Retinal pigment epithelial cell (primary cell): Measurements from ENCODE around the gene BEND3.

ENCODE experiments used
- DNase-seq: peaks from one replicate; pipeline ENCODE4 v3.0.0-alpha.2; 2010; ENCODE audit warnings: low read depth
- H3K4me3 ChIP-seq: 2 replicates; pipeline ENCODE4 v1.5.1; 2011; ENCODE audit warnings: mild to moderate bottlenecking, low read length, control low read depth, moderate library complexity
- TF ChIP-seq, protein P1 (sequence below): conservative IDR thresholded peaks from 2 replicates; pipeline ENCODE4 v1.5.1; 2011; ENCODE audit warnings: low read depth, low read length, control low read depth, inconsistent platforms

BEND3 gene

DNA sequence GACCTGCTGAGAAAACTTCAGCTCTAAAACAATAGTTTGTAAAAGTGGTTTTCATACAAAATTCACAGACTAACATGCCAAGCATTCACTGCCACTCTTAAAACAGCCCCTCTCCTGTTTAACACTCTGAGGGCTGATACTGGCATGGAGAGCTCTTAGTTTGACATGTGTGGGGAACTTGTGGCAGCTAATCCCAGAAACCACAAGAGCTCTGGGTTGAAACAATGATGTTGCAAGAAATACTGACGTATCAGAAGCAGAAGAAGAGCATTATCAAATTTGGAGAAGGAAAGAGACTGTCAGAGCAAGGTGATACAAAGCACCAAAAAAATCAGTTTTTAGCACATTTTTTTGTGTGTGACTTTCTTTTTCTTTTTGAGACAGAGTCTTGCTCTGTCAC lies 5.1 kb downstream of the BEND3 start:
- no peak overlapping the region for H3K4me3 ChIP-seq
- peak; percentile 78 for DNase-seq
- TF ChIP-seq, protein P1, sequence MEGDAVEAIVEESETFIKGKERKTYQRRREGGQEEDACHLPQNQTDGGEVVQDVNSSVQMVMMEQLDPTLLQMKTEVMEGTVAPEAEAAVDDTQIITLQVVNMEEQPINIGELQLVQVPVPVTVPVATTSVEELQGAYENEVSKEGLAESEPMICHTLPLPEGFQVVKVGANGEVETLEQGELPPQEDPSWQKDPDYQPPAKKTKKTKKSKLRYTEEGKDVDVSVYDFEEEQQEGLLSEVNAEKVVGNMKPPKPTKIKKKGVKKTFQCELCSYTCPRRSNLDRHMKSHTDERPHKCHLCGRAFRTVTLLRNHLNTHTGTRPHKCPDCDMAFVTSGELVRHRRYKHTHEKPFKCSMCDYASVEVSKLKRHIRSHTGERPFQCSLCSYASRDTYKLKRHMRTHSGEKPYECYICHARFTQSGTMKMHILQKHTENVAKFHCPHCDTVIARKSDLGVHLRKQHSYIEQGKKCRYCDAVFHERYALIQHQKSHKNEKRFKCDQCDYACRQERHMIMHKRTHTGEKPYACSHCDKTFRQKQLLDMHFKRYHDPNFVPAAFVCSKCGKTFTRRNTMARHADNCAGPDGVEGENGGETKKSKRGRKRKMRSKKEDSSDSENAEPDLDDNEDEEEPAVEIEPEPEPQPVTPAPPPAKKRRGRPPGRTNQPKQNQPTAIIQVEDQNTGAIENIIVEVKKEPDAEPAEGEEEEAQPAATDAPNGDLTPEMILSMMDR = no peak

DNA sequence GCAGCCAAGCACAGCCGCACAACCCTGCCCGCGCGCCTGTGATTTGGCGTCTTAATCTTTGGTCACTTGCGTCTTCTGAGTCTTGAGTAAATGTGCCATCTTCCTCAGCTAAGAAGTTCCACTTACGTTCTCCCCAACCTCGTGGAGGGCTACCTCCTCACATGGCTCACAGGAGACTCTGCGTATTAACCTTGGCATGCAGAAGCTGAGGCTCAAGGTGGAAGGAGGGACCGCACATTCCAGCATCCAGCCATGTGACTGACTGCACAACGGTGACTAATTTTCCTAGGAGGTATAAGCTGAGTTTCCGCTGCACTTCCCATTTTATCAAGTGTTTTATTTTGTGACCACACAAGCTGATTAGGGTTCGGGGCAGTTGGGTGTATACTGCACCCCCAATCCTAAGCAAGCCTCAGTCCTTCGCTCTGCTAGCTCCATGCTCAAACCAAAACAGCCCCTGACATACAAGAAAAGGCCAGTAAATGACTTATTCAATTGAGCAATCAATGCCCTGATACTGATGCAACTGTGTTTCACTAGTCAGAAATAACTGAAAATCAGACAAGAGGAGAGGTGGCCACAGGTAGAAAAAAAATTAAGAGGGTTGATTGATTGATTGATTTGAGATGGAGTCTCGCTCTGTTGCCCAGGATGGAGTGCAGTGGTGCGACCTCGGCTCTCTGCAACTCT lies 7.0 kb downstream of the BEND3 start:
- peak; percentile 99 for DNase-seq

DNA sequence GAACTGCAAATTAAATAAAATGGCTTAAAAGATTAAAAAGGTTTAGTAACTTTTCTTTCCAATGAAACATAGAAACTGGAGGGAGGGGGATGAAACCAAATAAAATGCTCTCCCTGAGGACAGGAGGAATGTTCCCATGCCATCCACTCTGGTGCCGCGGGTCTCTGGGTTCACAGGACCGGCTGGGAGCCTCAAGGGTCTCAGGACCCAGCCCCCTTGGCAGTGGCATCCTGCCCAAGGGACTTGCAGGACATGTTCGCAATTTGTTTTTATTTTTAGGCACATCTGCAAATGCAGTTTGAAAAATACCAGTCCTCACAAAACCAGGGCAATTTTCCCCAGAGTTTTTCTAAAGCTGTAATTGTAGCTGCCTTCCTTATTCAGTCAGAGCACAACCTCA lies 7.5 kb downstream of the BEND3 start:
- no peak for DNase-seq
- TF ChIP-seq, protein P1 = no peak
- H3K4me3 ChIP-seq = peak overlapping the region; percentile 32

More for the DNA sequence above, 7.0 kb downstream of the BEND3 start:
- TF ChIP-seq, protein P1 = no peak
- peak overlapping the region; percentile 32 for H3K4me3 ChIP-seq

DNA sequence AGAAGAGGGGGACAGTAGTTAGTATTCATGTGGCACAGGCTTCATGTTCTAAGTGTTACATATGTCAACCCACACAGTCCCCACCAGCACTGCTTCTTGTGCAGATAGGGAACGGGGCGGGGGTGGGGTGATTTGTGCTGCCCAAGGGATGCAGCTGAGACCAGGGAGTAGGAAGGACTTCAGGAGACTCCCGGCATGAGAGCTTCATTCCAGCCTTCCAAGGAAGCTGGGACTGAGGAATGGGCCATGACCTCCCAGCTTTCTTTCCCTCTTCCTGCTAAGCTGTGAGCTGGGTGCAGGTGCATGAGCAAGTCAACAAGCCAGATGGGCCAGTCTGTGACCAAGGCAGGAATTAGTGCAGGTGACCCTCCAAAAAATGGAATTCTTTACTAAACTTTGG lies 9.2 kb downstream of the BEND3 start:
- TF ChIP-seq, protein P1 = no peak
- no peak overlapping the region for H3K4me3 ChIP-seq
- DNase-seq = no peak

DNA sequence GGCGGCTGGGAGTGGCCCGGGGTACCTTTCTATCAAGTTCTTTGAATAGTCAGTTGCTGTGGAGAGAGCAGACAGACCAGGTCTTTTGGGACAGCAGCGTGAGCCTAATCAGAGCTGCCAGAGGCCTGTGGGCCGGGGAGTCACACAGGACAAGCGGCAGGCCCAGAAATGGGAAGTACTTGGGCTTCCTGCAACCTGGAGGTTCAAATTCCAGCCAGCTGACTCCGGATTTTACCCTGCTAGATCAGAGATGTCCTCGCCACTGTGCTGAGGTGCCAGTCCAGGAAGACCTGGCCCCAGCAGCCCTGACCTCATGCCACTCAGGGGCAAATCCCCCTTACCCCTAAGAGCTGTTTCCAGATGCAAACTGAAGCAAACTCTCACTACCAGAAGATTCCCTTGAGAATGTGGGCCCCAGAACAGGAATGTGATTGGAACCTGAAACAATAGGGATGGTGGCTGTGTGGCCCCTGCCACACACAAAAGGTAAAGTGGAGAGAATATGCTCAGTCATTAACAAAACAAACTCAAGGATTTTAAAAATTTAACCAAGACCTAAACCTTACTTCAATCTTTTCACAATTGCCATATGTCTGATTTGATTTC lies 9.7 kb downstream of the BEND3 start:
- TF ChIP-seq, protein P1 = no peak
- no peak for DNase-seq
- H3K4me3 ChIP-seq = no peak overlapping the region

DNA sequence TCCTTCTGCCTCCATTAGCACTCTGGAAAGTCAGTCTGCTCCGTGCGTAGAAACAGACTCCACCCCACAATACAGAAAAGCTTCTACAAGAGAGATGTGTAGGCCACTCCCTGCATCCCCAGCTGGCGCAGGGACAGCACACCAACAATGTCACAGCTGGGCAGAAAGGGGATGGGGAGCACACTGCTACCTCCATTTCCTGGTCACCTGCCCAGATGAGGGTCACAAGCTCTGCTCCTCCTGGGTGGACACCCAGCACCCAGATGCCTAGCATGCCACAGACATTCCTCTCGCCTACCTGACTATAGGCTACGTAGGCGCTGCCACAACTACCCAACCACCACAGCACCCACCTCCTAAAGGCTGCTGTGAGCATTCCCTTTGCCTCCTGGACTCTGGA lies 12.2 kb downstream of the BEND3 start:
- TF ChIP-seq, protein P1 = no peak
- no peak for DNase-seq
- H3K4me3 ChIP-seq = no peak overlapping the region

DNA sequence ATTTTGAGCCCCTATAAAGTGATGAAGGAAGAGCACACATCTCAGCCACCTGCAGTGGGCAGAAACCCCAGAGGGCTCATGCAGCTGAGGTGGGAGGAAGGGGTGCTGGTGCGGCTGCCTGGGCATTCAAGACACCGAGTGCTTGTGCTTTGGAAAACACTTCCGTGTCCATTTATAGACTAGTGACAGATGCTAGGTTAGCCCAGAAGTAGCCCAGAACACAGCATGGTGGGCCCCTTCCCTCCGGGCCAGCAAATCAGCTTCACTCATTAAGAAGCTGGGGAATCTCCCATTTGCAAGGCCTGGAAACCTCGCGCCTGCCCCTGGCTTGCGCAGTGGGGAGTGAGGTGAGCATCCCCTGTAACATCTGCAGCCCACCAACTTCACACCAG lies 12.9 kb downstream of the BEND3 start:
- TF ChIP-seq, protein P1 = no peak
- no peak overlapping the region for H3K4me3 ChIP-seq
- DNase-seq = no peak
